NCI-H2081 treated with DMSO at 0.1 percent for 48 hours (cell line): ENCODE data around the gene RPTOR.

Experiments used
- DNase-seq: peaks from one replicate; lab custom pipeline; 2025; lab: John Stamatoyannopoulos, UW

Gene RPTOR

GRCh38 chr17:80961541-80962330 lies 417.1 kb downstream of the RPTOR start:
- no peak for DNase-seq

GRCh38 chr17:80962356-80963329 lies 418.0 kb downstream of the RPTOR start:
- DNase-seq = no peak

- DNase-seq = no peak
These were observed 419.3 kb downstream of the RPTOR start for GRCh38 chr17:80963812-80964543.

GRCh38 chr17:80964544-80964856 lies 419.9 kb downstream of the RPTOR start:
- no peak for DNase-seq

GRCh38 chr17:80964859-80965580 lies 420.4 kb downstream of the RPTOR start:
- DNase-seq = no peak

GRCh38 chr17:80965606-80966005 lies 421.0 kb downstream of the RPTOR start:
- DNase-seq = no peak

GRCh38 chr17:80967404-80967872 lies 422.8 kb downstream of the RPTOR start:
- no peak for DNase-seq

GRCh38 chr17:80968602-80969029 lies 424.0 kb downstream of the RPTOR start:
- DNase-seq = peak; percentile 79

GRCh38 chr17:80969030-80969673 lies 424.5 kb downstream of the RPTOR start:
- DNase-seq = no peak

- no peak for DNase-seq
These were observed 425.0 kb downstream of the RPTOR start for GRCh38 chr17:80969674-80970043.

GRCh38 chr17:80970044-80970761 lies 425.6 kb downstream of the RPTOR start:
- no peak for DNase-seq

- DNase-seq = no peak
These were observed 426.4 kb downstream of the RPTOR start for GRCh38 chr17:80970762-80971703.

- DNase-seq = no peak
These were observed 427.2 kb downstream of the RPTOR start for GRCh38 chr17:80971704-80972304.

GRCh38 chr17:80976701-80977100 lies 432.1 kb downstream of the RPTOR start:
- no peak for DNase-seq

GRCh38 chr17:80977172-80977571 lies 432.5 kb downstream of the RPTOR start:
- no peak for DNase-seq

- DNase-seq = no peak
These were observed 434.2 kb downstream of the RPTOR start for GRCh38 chr17:80978499-80979497.

GRCh38 chr17:80979547-80980378 lies 435.1 kb downstream of the RPTOR start:
- DNase-seq = no peak
